Osteocyte (in vitro differentiated cells): ENCODE results near the gene ITGA1. TPM values are rescaled to one million over a fixed set of nuclear protein-coding genes. Genes with fewer than 3 reads are reported as not detected.

Experiments used
- DNase-seq: peaks from one replicate; pipeline ENCODE4 v3.0.0; 2021; ENCODE audit warnings: mixed read lengths; ENCODE audit not compliant: unreplicated experiment; ENCODE audit errors: extremely low spot score
- H3K27ac Mint-ChIP-seq: one replicate; pipeline ENCODE4 v1.8.0; 2021; ENCODE audit warnings: mild to moderate bottlenecking, mixed read lengths; ENCODE audit not compliant: unreplicated experiment
- H3K27me3 Mint-ChIP-seq: one replicate; pipeline ENCODE4 v1.8.0; 2021; ENCODE audit warnings: mixed read lengths; ENCODE audit not compliant: unreplicated experiment
- H3K36me3 Mint-ChIP-seq: one replicate; pipeline ENCODE4 v1.8.0; 2021; ENCODE audit warnings: mixed read lengths; ENCODE audit not compliant: unreplicated experiment
- H3K4me1 Mint-ChIP-seq: one replicate; pipeline ENCODE4 v1.8.0; 2021; ENCODE audit warnings: mixed read lengths; ENCODE audit not compliant: unreplicated experiment
- H3K4me3 Mint-ChIP-seq: one replicate; pipeline ENCODE4 v1.8.0; 2021; ENCODE audit warnings: mild to moderate bottlenecking, moderate library complexity, mixed read lengths; ENCODE audit not compliant: unreplicated experiment
- H3K9me3 Mint-ChIP-seq: one replicate; pipeline ENCODE4 v1.8.0; 2021; ENCODE audit warnings: mixed read lengths; ENCODE audit not compliant: unreplicated experiment
- CTCF ChIP-seq: fragments of 200-600 bp; sonication (generic); IDR thresholded peaks from 2 replicates; pipeline ENCODE4 v1.5.0; 2021; ENCODE audit warnings: antibody characterized with exemption, mild to moderate bottlenecking, moderate library complexity
- total RNA-seq: library from RNA; stranded (reverse); gene quantifications from 2 replicates; pipeline ENCODE4 v1.2.1, GENCODE V29; 2021

The ITGA1 gene
- total RNA-seq, 1 donor from 2014 or later = 150 TPM

- peaks cover 24% of the 10 kb centered on the region for H3K36me3 Mint-ChIP-seq
- H3K9me3 Mint-ChIP-seq = no peaks in the 10 kb centered on the region
- no peaks in the 10 kb centered on the region for H3K27me3 Mint-ChIP-seq
- H3K27ac Mint-ChIP-seq = peak overlapping the region; percentile 69
- no peak for DNase-seq
- H3K4me3 Mint-ChIP-seq = no peak overlapping the region
- H3K4me1 Mint-ChIP-seq = peaks cover 40% of the 10 kb centered on the region
- peak; percentile 83 for TF ChIP-seq CTCF
These were observed 160.8 kb downstream of the ITGA1 start for GRCh38 chr5:52948418-52949076.

GRCh38 chr5:52950686-52951085, 163.0 kb downstream of the ITGA1 start:
- no peak for TF ChIP-seq CTCF
- peaks cover 38% of the 10 kb centered on the region for H3K4me1 Mint-ChIP-seq
- peaks cover 29% of the 10 kb centered on the region for H3K36me3 Mint-ChIP-seq
- DNase-seq = no peak
- H3K27me3 Mint-ChIP-seq = no peaks in the 10 kb centered on the region
- H3K4me3 Mint-ChIP-seq = no peak overlapping the region
- H3K9me3 Mint-ChIP-seq = no peaks in the 10 kb centered on the region
- no peak overlapping the region for H3K27ac Mint-ChIP-seq

DNA sequence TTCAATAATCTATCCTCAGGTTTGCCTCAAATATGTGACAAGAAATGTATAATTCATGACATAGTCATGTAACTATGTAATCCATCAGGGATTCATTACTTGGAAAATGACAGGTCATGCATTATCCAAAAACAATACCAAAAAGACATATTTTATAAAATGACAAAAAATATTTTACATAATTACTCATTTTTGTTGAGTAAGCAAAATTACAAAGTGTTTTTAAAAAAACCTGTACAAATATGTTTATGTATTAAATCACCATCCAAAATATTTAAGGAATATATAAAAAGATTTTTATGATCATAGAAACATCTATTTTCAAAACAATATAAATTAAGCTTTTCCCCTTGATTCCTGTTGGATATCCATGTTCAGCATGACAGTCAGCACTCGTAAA, 164.8 kb downstream of the ITGA1 start:
- no peak for TF ChIP-seq CTCF
- DNase-seq = no peak
- no peak overlapping the region for H3K4me3 Mint-ChIP-seq
- no peaks in the 10 kb centered on the region for H3K9me3 Mint-ChIP-seq
- H3K4me1 Mint-ChIP-seq = peaks cover 22% of the 10 kb centered on the region
- no peaks in the 10 kb centered on the region for H3K27me3 Mint-ChIP-seq
- H3K27ac Mint-ChIP-seq = no peak overlapping the region
- peaks cover 40% of the 10 kb centered on the region for H3K36me3 Mint-ChIP-seq

GRCh38 chr5:52956014-52956413, 168.3 kb downstream of the ITGA1 start:
- no peaks in the 10 kb centered on the region for H3K27me3 Mint-ChIP-seq
- no peaks in the 10 kb centered on the region for H3K4me1 Mint-ChIP-seq
- peaks cover 30% of the 10 kb centered on the region for H3K36me3 Mint-ChIP-seq
- DNase-seq = no peak
- peaks cover 8% of the 10 kb centered on the region for H3K9me3 Mint-ChIP-seq
- no peak overlapping the region for H3K4me3 Mint-ChIP-seq
- H3K27ac Mint-ChIP-seq = no peak overlapping the region
- no peak for TF ChIP-seq CTCF

- no peak for DNase-seq
- peaks cover 8% of the 10 kb centered on the region for H3K9me3 Mint-ChIP-seq
- no peaks in the 10 kb centered on the region for H3K4me1 Mint-ChIP-seq
- no peak for TF ChIP-seq CTCF
- no peak overlapping the region for H3K4me3 Mint-ChIP-seq
- H3K27me3 Mint-ChIP-seq = no peaks in the 10 kb centered on the region
- H3K27ac Mint-ChIP-seq = no peak overlapping the region
- peaks cover 28% of the 10 kb centered on the region for H3K36me3 Mint-ChIP-seq
These were observed 169.4 kb downstream of the ITGA1 start for GRCh38 chr5:52956915-52957747.
